NB4 (cell line): ENCODE measurements around the gene MRTFA.
"Not testable (repeated sequence)": the region's sequence is repeated elsewhere in the genome, so short reads cannot be mapped to it uniquely, and the experiment has no call there.

ENCODE experiments used
- DNase-seq: peaks from one replicate; pipeline ENCODE4 v3.0.0; 2010; ENCODE audit warnings: low read depth
- H3K4me3 ChIP-seq: one replicate; pipeline ENCODE4 v1.5.1; 2011; ENCODE audit warnings: mild to moderate bottlenecking, low read depth, low read length, moderate library complexity
- CTCF ChIP-seq: IDR thresholded peaks from one replicate; pipeline ENCODE4 v1.5.1; 2012; ENCODE audit warnings: low read depth, low read length
- MAX ChIP-seq: IDR thresholded peaks from 2 replicates; pipeline ENCODE4 v1.6.1; 2011; ENCODE audit warnings: low read depth, low read length
- MYC ChIP-seq: IDR thresholded peaks from 2 replicates; pipeline ENCODE4 v1.6.1; 2011; ENCODE audit warnings: low read depth, low read length
- POLR2A ChIP-seq: IDR thresholded peaks from 2 replicates; pipeline ENCODE4 v1.6.1; 2011; ENCODE audit warnings: mild to moderate bottlenecking; ENCODE audit not compliant: insufficient read length; ENCODE audit errors: extremely low read depth

Gene MRTFA

GRCh38 chr22:40542821-40543540 lies 93.5 kb downstream of the MRTFA start:
- H3K4me3 ChIP-seq, result no peak overlapping the region
- TF ChIP-seq MYC, result no peak
- no peak for DNase-seq

GRCh38 chr22:40541300-40541699 lies 95.2 kb downstream of the MRTFA start:
- no peak overlapping the region for H3K4me3 ChIP-seq
- TF ChIP-seq POLR2A (no peak), MYC (no peak), CTCF (no peak)
- DNase-seq, result no peak

- no peak for TF ChIP-seq POLR2A
- no peak for TF ChIP-seq CTCF
- no peak overlapping the region for H3K4me3 ChIP-seq
- no peak for DNase-seq
These were observed 96.3 kb downstream of the MRTFA start for GRCh38 chr22:40540265-40540664.

GRCh38 chr22:40536149-40536548 lies 100.4 kb downstream of the MRTFA start:
- DNase-seq, H3K4me3 ChIP-seq: not testable (repeated sequence)

- TF ChIP-seq CTCF (no peak), MYC (no peak), POLR2A (no peak)
- DNase-seq, result no peak
- H3K4me3 ChIP-seq, result no peak overlapping the region
These were observed 100.9 kb downstream of the MRTFA start for GRCh38 chr22:40535642-40536041.

- H3K4me3 ChIP-seq, result no peak overlapping the region
- no peak for TF ChIP-seq CTCF
- TF ChIP-seq POLR2A, result no peak
- no peak for TF ChIP-seq MAX
- no peak for TF ChIP-seq MYC
- no peak for DNase-seq
These were observed 101.4 kb downstream of the MRTFA start for GRCh38 chr22:40535189-40535512.

GRCh38 chr22:40534379-40535188 lies 101.9 kb downstream of the MRTFA start:
- no peak for TF ChIP-seq MYC
- TF ChIP-seq CTCF, result no peak
- no peak for TF ChIP-seq MAX
- TF ChIP-seq POLR2A, result no peak
- peak; percentile 71 for DNase-seq
- H3K4me3 ChIP-seq, result no peak overlapping the region
